Measurements from ENCODE around the gene PTOV1.

GRCh38 chr19:49855277-49855675 is 4.3 kb downstream of the PTOV1 start:
- TF ChIP-seq POLR2A (IDR thresholded peaks at IDR 0.05) (no peak), POLR2AphosphoS5 (IDR thresholded peaks at IDR 0.05) (no peak)

All from prostate gland (tissue), 1 donor.